Measurements from ENCODE around the gene TMOD1. TPM values are rescaled to one million over a fixed set of nuclear protein-coding genes. Genes with fewer than 3 reads are reported as not detected.

The TMOD1 gene
- total and polyA plus RNA-seq, 2 of the 13 experiments (the other 11 are each of a cell fraction or from before 2014, with no cell fraction given) = 0.04 to 0.07 TPM

- TF ChIP-seq ZNF407 (CRISPR knock-in tag; IDR thresholded peaks at IDR 0.05; ENCODE audit: not compliant biosample characterization) (no peak), ZNF430 (CRISPR knock-in tag; IDR thresholded peaks at IDR 0.05) (no peak)
Observed at GRCh38 chr9:97575673-97576200, 74.3 kb downstream of the TMOD1 start (continued).

GRCh38 chr9:97577051-97577450 is 75.6 kb downstream of the TMOD1 start:
- ATAC-seq = no peak
- intact Hi-C loops (cut with micrococcal nuclease; ENCODE audit: unreplicated experiment) = no loop called here

More at GRCh38 chr9:97577051-97577450, 75.6 kb downstream of the TMOD1 start:
- Histone ChIP-seq H3K4me2 (ENCODE audit: low read depth, low read length) (no peak overlapping the region), H3K4me1 (ENCODE audit: insufficient read depth, low read length) (no peaks in the 10 kb centered on the region), H2AFZ (ENCODE audit: low read length) (no peak overlapping the region), H3K9ac (ENCODE audit: insufficient read depth, low read depth, low read length) (no peak overlapping the region), H3K27me3 (ENCODE audit: control insufficient read depth in 1 of 2, insufficient read depth in 2 of 2, low read length in 2 of 2) (peaks cover 0 to 10% of the 10 kb centered on the region in 2 experiments; a peak in 1 of 5 replicates), H3K27ac (ENCODE audit: extremely low read length, insufficient read depth, low read length) (no peak overlapping the region), H3K9me3 (ENCODE audit: low read length) (no peaks in the 10 kb centered on the region), H3K79me2 (ENCODE audit: insufficient read depth, low read length) (no peaks in the 10 kb centered on the region), H3K36me3 (replicated peaks in 1 of 2; ENCODE audit: control insufficient read depth in 1 of 2, insufficient read depth in 2 of 2, low read length in 2 of 2) (no peaks in the 10 kb centered on the region), H3K4me3 (replicated peaks in 1 of 3; ENCODE audit: insufficient read depth in 1 of 3, low read depth in 2 of 3, low read length in 3 of 3) (no peak overlapping the region), H4K20me1 (ENCODE audit: insufficient read depth, low read length) (no peaks in the 10 kb centered on the region)
- WGBS (ENCODE audit: low lambda C conversion rate) = 4% methylated on average over 5 of the region's 5 CpGs
- DNase-seq (ENCODE audit: low spot score) = no peak
- no TSS peak for BruUV-seq (replicated peaks)
- in situ Hi-C loops (cut with HindIII; ENCODE audit: extremely low pct_ligation_motif_present, low pct_unique_long_range_greater_than_20kb) = no loop called here
- TF ChIP-seq ZBTB26 (CRISPR knock-in tag; IDR thresholded peaks at IDR 0.05; ENCODE audit: borderline replicate concordance) = no peak
- no peak for TF ChIP-seq SRSF9 (IDR thresholded peaks at IDR 0.05; ENCODE audit: borderline replicate concordance, insufficient read depth, low read depth, low read length, poor library complexity, severe bottlenecking)
- no peak for TF ChIP-seq RBM22 (optimal IDR thresholded peaks at IDR 0.05; ENCODE audit: low read length)
- no peak for TF ChIP-seq HNRNPH1 (optimal IDR thresholded peaks at IDR 0.05; ENCODE audit: low read depth, low read length)
- no peak for TF ChIP-seq ZNF660 (CRISPR knock-in tag; IDR thresholded peaks at IDR 0.05; ENCODE audit: borderline replicate concordance, low read depth)
- TF ChIP-seq GPN1 (CRISPR knock-in tag; IDR thresholded peaks at IDR 0.05; ENCODE audit: borderline replicate concordance) = no peak
- CTCF ChIA-PET (ENCODE audit: low intra/inter-chr PET ratio, low total read pairs) = no interaction called here
- POLR2A ChIA-PET = no interaction called here
- FAIRE-seq = no peak
